Measurements from ENCODE around the gene AOAH.

- TF ChIP-seq CTCF (conservative IDR thresholded peaks at IDR 0.05; ENCODE audit: low read depth, low read length) (no peak), EZH2 (IDR thresholded peaks at IDR 0.05; ENCODE audit: borderline replicate concordance, low read depth, low read length, poor library complexity, severe bottlenecking) (no peak)
Measured at GRCh38 chr7:36599645-36600313, 124.5 kb downstream of the AOAH start.
